Stimulated activated CD4-positive, alpha-beta T cell treated with anti-CD3 and anti-CD28 coated beads, Interleukin-15, amount 100 ng/mL, for 1 hour (primary cell): ENCODE results near the gene STX4.

Experiments
- DNase-seq, 2 donors: peaks; one replicate each; pipeline ENCODE4 v3.0.0-alpha.2; 2020; ENCODE audit warnings: low read depth in 1 of 2, low spot score in 1 of 2

The STX4 gene

GRCh38 chr16:31082368-31083045, 49.1 kb downstream of the STX4 start:
- no peak for DNase-seq

GRCh38 chr16:31083081-31083480, 49.7 kb downstream of the STX4 start:
- no peak for DNase-seq

DNA sequence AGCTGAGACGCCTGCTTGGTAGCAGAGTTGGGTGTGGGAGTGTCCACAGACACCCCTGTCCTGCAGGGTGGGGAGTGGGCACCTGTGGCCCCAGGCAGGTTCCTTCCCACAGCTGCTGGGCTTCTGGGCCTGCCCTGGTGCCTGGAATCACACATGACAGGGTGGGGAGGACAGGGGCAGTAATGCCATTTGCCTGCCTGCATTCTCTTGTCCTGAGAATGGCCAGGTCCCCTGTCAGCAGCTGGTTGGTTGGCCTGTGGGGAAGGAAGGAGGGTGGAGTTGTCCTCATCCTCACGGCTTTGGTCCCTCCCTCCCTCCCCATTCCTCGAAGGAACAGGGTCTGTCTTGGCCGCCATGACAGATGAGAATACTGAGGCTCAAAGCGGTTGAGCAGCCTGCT, 50.2 kb downstream of the STX4 start:
- no peak for DNase-seq

DNA sequence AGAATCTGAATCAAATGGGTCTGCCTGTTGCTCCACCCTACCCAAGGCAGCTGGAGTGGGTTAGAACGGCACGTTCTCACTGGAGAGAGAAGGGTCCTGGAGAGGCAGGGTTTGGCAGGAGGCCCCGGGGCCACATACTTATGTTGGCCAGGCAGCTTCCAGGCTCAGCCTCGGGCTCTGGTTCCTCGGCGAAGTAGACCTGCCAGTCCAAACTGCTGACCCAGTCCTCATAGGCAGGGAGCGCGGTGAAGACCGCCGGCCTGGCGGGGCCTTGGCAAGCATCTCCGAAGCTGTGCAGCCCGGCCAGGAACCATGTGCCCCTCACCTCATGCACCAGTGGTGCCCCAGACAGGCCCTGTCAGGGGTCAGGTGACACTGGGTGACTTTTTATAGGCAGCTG, 50.6 kb downstream of the STX4 start:
- no peak for DNase-seq

DNA sequence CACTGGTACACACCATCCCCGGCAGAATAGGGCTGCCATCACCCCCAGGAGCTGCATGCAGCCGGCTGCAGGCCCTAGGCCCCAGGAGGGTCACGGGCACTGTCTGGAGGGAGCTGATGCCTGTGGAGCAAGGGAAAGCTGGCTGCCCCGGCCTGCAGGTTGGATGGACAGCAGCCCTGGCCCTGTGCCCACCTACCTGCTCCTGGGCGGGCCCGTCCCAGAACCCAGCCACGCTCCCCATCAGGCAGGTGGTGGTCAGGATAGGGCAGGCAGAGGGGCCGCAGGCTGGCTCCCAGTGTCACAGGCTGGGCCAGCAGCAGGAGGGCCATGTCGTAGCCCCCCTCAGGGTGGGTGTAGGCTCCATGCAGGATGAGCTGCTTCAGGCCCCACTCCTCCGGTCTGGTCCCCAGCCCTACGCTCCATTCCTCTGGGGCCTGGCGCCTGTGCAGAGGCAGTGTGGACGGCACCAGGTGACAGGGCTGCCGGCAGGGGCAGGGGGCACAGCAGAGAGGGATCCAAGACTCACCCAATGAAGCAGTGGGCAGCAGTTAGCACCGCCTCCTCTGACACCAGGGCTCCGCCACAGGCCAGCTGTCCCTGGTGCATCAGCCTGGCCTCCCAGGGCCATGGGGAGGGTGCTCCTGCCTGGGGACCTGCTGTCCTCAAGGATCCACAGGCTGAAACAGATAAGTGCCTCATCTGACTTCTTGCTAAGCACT, 51.4 kb downstream of the STX4 start:
- no peak for DNase-seq

GRCh38 chr16:31085411-31085810, 52.1 kb downstream of the STX4 start:
- DNase-seq = no peak

DNA sequence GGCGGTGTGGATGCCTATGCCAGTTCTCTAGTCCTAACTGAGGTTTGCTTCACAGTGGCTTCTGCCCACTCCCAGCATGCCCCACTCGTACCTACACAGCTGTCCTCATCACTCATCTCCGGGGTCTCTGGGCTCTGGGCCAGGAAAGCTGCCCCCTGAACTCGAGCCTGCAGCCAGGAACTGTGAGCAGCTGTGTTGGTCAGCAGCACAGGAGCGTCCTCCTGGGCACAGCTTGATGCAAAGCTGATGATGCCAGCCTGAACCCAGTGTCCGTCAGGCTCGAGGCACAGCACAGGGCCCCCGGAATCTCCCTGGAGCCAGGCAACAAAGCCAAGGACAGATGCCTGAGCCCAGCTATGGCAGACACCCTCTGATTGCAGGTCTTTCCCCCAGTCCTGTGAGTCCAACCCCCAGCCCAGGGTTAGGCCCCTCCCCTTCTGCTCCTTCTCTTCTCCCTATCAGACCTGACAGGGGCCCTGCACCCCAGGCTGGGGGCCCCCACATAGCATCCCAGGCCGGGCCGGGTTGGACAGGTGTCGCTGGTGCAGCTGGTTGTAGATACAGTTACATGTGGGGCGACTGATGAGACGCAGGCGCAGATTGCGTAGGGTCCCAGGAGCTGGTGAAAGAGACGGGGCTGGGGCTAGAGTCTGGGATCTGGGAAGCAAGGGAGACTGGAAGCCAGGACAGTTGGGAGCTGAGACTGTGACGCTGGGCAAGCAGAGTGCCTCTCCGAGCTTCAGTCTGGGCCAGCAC, 52.7 kb downstream of the STX4 start:
- DNase-seq = no peak

GRCh38 chr16:31086629-31086906, 53.2 kb downstream of the STX4 start:
- no peak for DNase-seq

- DNase-seq = no peak
Observed at GRCh38 chr16:31087481-31087880, 54.1 kb downstream of the STX4 start.

- no peak for DNase-seq
Observed at GRCh38 chr16:31087971-31088370, 54.6 kb downstream of the STX4 start.

- no peak for DNase-seq
Observed at GRCh38 chr16:31088459-31089183, 55.3 kb downstream of the STX4 start, which contains the start of gene PRSS53. Gene PRSS53, minus strand, starts transcription at chr16:31088943. Its CDS starts 134 bp downstream, at chr16:31088809.

DNA sequence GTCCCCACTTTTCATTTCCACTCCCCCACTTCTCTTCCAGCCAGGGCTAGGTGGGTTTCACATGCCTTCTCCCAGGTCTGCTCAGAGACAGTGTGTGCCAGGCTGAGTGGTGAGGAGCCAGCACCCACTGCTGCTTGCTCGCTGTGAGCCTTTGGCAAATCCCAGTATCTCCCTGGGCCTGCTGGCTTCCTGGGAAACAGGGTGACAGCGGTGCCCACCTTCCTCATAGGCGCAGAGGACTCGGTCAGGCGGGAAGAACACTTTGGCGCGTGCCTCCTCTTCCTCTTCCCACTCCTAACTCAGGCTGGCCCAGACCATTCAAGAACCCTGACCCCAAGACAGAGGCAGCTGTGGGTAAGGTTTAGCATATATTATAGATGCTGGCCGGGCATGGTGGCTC, 55.8 kb downstream of the STX4 start:
- DNase-seq = no peak
